ENCODE measurements around the gene FARSB.

DNA sequence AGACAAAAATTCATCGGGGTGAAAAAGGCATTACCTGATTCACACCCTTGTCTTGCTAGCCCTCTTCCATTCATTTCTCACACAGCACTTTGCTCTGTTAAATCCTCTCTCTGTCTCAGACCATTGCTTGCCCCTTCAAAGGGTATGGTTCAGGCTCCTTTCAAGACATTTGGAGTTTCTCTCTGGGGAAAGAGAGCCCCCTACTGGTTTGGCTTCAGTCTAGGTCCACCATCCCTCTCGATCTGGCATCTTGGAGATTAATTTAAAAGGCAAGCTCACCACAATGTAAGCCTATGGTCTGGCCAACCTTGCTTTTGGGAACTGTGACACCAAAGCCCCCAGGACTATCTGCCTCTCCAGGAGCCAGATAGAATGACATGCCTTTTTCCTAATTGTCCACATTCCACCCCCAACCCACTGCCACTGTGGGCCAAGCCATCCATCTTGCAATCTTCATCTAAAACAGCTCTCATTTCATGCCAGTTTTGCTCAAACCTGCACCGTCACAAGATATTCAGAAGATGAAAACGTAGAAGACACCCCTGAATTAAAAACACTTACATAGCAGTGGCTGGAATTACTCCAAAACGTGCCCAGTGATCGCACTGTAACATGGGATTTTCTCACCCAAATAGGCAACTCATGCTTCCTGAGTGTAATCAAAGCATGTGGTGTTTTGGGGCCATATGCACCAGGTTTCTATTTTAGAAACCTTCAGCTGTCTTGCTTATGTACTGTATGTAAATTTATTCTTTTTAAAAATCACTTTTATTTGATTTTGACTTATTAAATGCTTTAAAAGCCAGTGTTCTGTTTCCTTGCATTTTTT, 93.9 kb downstream of the FARSB start:
- TF ChIP-seq, protein P1, sequence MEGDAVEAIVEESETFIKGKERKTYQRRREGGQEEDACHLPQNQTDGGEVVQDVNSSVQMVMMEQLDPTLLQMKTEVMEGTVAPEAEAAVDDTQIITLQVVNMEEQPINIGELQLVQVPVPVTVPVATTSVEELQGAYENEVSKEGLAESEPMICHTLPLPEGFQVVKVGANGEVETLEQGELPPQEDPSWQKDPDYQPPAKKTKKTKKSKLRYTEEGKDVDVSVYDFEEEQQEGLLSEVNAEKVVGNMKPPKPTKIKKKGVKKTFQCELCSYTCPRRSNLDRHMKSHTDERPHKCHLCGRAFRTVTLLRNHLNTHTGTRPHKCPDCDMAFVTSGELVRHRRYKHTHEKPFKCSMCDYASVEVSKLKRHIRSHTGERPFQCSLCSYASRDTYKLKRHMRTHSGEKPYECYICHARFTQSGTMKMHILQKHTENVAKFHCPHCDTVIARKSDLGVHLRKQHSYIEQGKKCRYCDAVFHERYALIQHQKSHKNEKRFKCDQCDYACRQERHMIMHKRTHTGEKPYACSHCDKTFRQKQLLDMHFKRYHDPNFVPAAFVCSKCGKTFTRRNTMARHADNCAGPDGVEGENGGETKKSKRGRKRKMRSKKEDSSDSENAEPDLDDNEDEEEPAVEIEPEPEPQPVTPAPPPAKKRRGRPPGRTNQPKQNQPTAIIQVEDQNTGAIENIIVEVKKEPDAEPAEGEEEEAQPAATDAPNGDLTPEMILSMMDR (IDR thresholded peaks at IDR 0.05), result peak in 5 of 6 experiments; percentile 35 to 90 (median 79)
- TF ChIP-seq POLR2A (IDR thresholded peaks at IDR 0.05), result no peak

Data from thyroid gland (tissue), 4 donors.